SK-N-SH treated with all-trans-retinoic acid at 6 μM for 48 hours (cell line): Measurements from ENCODE around the gene MAST3.

Source experiments
- BACH2 ChIP-seq: fragments of 250-450 bp; sonication (Bioruptor Pico); IDR thresholded peaks from 2 replicates; pipeline ENCODE4 v1.9.0; 2021; ENCODE audit warnings: mild to moderate bottlenecking, borderline replicate concordance
- RARB ChIP-seq: fragments of 250-450 bp; sonication (Bioruptor Pico); IDR thresholded peaks from 2 replicates; pipeline ENCODE4 v1.8.0; 2021; ENCODE audit warnings: mild to moderate bottlenecking, moderate library complexity
- TOX ChIP-seq: fragments of 250-450 bp; sonication (Bioruptor Pico); IDR thresholded peaks from 2 replicates; pipeline ENCODE4 v1.8.0; 2021; ENCODE audit warnings: mild to moderate bottlenecking, moderate library complexity, borderline replicate concordance
- ZC3H10 ChIP-seq: fragments of 250-450 bp; sonication (Bioruptor Pico); IDR thresholded peaks from 2 replicates; pipeline ENCODE4 v1.5.1; 2021; ENCODE audit warnings: mild to moderate bottlenecking, moderate library complexity

DNA sequence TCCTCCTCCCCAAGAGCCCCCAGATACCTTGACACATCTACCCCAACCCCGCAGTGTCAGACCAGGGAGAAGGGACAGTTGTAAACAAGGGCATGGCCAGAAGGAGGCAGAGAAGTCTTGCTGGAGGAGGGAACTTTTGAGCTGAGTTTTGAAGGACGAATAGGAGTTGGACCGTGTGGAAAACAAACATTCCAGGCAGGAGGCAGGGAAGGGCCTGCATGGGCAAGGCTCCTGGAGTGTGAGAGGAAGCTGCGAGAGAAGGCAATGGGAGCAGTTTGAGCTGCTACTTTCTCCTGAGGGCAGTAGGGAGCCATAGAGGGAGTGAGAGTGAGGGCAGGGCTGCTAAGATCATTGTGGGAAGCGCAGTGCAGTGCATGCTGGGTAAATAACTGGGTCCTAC is 34.1 kb upstream of the MAST3 start:
- TF ChIP-seq RARB (no peak), ZC3H10 (CRISPR knock-in tag) (no peak), BACH2 (CRISPR knock-in tag) (no peak), TOX (CRISPR knock-in tag) (no peak)
